Peyer's patch (tissue), 4 donors: ENCODE results near the gene OSBPL10.

Source experiments
- POLR2A ChIP-seq, 2 donors: fragments of 450-650 bp; IDR thresholded peaks; one replicate each; pipeline ENCODE4 v1.5.1; 2017; ENCODE audit warnings: antibody characterized with exemption in 2 of 2, mild to moderate bottlenecking in 2 of 2, moderate library complexity in 2 of 2
- TF ChIP-seq, protein P1 (sequence below), 6 experiments: fragments of 450-650 bp in 4 of 6; fragments of 200-600 bp in 2 of 6; sonication (generic) in 1 of 6; IDR thresholded peaks; one replicate each; pipeline ENCODE4 v1.5.1; 2017 to 2019; ENCODE audit warnings: antibody characterized with exemption in 6 of 6, mild to moderate bottlenecking in 3 of 6, moderate library complexity in 1 of 6

DNA sequence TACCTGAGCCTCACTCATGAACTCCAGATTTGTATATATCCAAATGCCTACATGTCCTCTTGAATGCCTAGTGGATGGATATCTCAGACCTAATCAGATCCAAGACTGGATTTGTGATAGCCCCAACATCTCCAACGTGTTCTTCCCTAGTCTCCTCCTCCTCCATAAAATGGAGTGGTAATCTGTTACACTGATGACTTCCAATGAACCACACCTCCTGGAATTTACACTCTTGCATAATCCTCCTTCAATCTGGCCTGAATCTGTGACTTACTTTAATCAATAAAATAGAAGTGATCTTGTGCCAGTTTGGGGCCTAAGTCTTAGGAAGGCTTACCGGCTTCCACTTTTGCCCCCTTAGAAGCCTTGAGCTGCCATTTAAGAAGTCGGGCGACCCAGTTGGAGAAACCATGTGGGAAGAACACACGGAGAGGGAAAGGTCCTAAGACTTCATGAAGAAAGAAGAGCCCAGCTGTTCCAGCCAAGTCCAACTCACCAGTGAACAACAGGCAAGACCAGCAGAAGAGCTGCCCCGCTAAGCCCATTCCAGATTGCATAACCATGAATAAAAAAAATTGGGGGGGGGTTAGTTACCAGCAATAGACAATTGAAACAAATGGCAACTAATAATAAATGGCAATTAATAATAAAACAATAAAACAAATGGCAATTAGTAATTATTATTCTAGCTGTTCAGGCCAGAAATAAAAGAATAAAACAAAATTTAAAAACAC lies 284.1 kb downstream of the OSBPL10 start:
- TF ChIP-seq, protein P1, sequence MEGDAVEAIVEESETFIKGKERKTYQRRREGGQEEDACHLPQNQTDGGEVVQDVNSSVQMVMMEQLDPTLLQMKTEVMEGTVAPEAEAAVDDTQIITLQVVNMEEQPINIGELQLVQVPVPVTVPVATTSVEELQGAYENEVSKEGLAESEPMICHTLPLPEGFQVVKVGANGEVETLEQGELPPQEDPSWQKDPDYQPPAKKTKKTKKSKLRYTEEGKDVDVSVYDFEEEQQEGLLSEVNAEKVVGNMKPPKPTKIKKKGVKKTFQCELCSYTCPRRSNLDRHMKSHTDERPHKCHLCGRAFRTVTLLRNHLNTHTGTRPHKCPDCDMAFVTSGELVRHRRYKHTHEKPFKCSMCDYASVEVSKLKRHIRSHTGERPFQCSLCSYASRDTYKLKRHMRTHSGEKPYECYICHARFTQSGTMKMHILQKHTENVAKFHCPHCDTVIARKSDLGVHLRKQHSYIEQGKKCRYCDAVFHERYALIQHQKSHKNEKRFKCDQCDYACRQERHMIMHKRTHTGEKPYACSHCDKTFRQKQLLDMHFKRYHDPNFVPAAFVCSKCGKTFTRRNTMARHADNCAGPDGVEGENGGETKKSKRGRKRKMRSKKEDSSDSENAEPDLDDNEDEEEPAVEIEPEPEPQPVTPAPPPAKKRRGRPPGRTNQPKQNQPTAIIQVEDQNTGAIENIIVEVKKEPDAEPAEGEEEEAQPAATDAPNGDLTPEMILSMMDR (IDR thresholded peaks at IDR 0.05): no peak
- TF ChIP-seq POLR2A (IDR thresholded peaks at IDR 0.05): no peak
